H1 (cell line): ENCODE data around the gene TPSAB1. TPM values are rescaled to one million over a fixed set of nuclear protein-coding genes. Genes with fewer than 3 reads are reported as not detected.

Experiments used
- CTCF ChIA-PET: fragments of 300-600 bp; sonication (Branson Sonifier 250); formaldehyde crosslinking; loops from one replicate; lab custom pipeline; 2021; ENCODE audit not compliant: partially characterized antibody; lab: Charles Lee
- POLR2A ChIA-PET: fragments of 300-600 bp; sonication (Branson Sonifier 250); formaldehyde crosslinking; loops from one replicate; lab custom pipeline; 2021; ENCODE audit warnings: inconsistent platforms; ENCODE audit not compliant: partially characterized antibody; lab: Charles Lee
- DNase-seq, 2 experiments: peaks; one replicate each; pipeline versions ENCODE4 v3.0.0 to v3.0.0-alpha.2; 2010 to 2022; ENCODE audit warnings: low spot score in 2 of 2, low read depth in 1 of 2, mixed read lengths in 1 of 2
- FAIRE-seq: peaks from 2 replicates; lab custom pipeline; 2011; peaks lifted over from hg19 to GRCh38; lab: Jason Lieb, UNC
- H2AFZ ChIP-seq: 2 replicates; pipeline ENCODE4 v1.8.1; 2012; ENCODE audit warnings: low read length, inconsistent platforms
- H2AK5ac ChIP-seq: 2 replicates; pipeline ENCODE4 v1.6.1; 2013; ENCODE audit warnings: low read depth, low read length
- H2BK120ac ChIP-seq: replicated peaks from 2 replicates; pipeline ENCODE3; 2013; ENCODE audit warnings: low read depth, low read length, inconsistent platforms
- H2BK12ac ChIP-seq: 2 replicates; pipeline ENCODE4 v1.6.1; 2013; ENCODE audit warnings: low read depth, low read length
- H2BK15ac ChIP-seq: 2 replicates; pipeline ENCODE4 v1.6.1; 2013; ENCODE audit warnings: low read length
- H2BK20ac ChIP-seq: 2 replicates; pipeline ENCODE4 v1.6.1; 2013; ENCODE audit warnings: low read length
- H2BK5ac ChIP-seq: 2 replicates; pipeline ENCODE4 v1.6.1; 2013; ENCODE audit warnings: low read depth, low read length
- H3K14ac ChIP-seq: 2 replicates; pipeline ENCODE4 v1.6.1; 2013; ENCODE audit warnings: inconsistent platforms; ENCODE audit not compliant: insufficient read length
- H3K18ac ChIP-seq: 2 replicates; pipeline ENCODE4 v1.6.1; 2013; ENCODE audit warnings: low read length; ENCODE audit errors: extremely low read depth
- H3K23ac ChIP-seq: 2 replicates; pipeline ENCODE4 v1.6.1; 2013; ENCODE audit warnings: inconsistent platforms; ENCODE audit not compliant: insufficient read length
- H3K23me2 ChIP-seq: 2 replicates; pipeline ENCODE4 v1.6.1; 2013; ENCODE audit warnings: low read depth, low read length
- H3K27ac ChIP-seq: 2 replicates; pipeline ENCODE4 v1.6.1; 2011; ENCODE audit warnings: low read depth, low read length, inconsistent platforms
- H3K27me3 ChIP-seq, 4 experiments: replicated peaks in 1 of 4; 1 replicate in 1 of 4; 2 replicates in 3 of 4; pipeline versions ENCODE4 v1.6.1 to v1.8.1; 2011 to 2013; ENCODE audit warnings: low read length in 3 of 4, mild to moderate bottlenecking in 3 of 4, inconsistent platforms in 2 of 4, mixed read lengths in 2 of 4, moderate library complexity in 1 of 4; ENCODE audit not compliant: control insufficient read depth in 3 of 4, insufficient read depth in 3 of 4; ENCODE audit errors: extremely low read depth in 1 of 4
- H3K36me3 ChIP-seq, 4 experiments: 2 replicates each; pipeline versions ENCODE4 v1.6.1 to v1.8.1; 2011 to 2013; ENCODE audit warnings: mild to moderate bottlenecking in 4 of 4, low read length in 3 of 4, moderate library complexity in 2 of 4, control low read depth in 1 of 4, inconsistent platforms in 1 of 4; ENCODE audit not compliant: insufficient read depth in 4 of 4, control insufficient read depth in 2 of 4
- H3K4ac ChIP-seq: replicated peaks from 2 replicates; pipeline ENCODE3; 2013; ENCODE audit warnings: low read length, low read depth, mixed read lengths, inconsistent platforms; ENCODE audit not compliant: insufficient read length
- H3K4me1 ChIP-seq, 4 experiments: replicated peaks in 1 of 4; 1 replicate in 1 of 4; 2 replicates in 3 of 4; pipeline versions ENCODE4 v1.6.1 to v1.8.1; 2011 to 2013; ENCODE audit warnings: low read length in 3 of 4, inconsistent platforms in 2 of 4, mixed read lengths in 1 of 4; ENCODE audit not compliant: insufficient read depth in 4 of 4, control insufficient read depth in 3 of 4
- H3K4me2 ChIP-seq, 2 experiments: 2 replicates each; pipeline versions ENCODE4 v1.6.1 to v1.8.1; 2011 to 2013; ENCODE audit warnings: low read depth in 2 of 2, low read length in 2 of 2, control low read depth in 1 of 2, inconsistent platforms in 1 of 2, mild to moderate bottlenecking in 1 of 2; ENCODE audit not compliant: insufficient read depth in 1 of 2
- H3K4me3 ChIP-seq, 4 experiments: fragments of 200-600, 300-600 bp in 1 of 4; sonication (generic), shearing (Covaris generic), sonication (Bioruptor Twin) in 1 of 4; 2 replicates each; pipeline versions ENCODE4 v1.5.1 to v1.8.1; 2011 to 2016; ENCODE audit warnings: low read length in 4 of 4, low read depth in 3 of 4, control low read depth in 2 of 4, inconsistent platforms in 2 of 4, mild to moderate bottlenecking in 2 of 4, mixed read lengths in 1 of 4, moderate library complexity in 1 of 4; ENCODE audit not compliant: insufficient read depth in 2 of 4; ENCODE audit errors: extremely low read depth in 1 of 4
- H3K56ac ChIP-seq: replicated peaks from 2 replicates; pipeline ENCODE3; 2013; ENCODE audit warnings: low read depth, mild to moderate bottlenecking, mixed read lengths, low read length, inconsistent platforms; ENCODE audit not compliant: insufficient read length
- H3K79me1 ChIP-seq: 2 replicates; pipeline ENCODE4 v1.6.1; 2013; ENCODE audit warnings: low read depth, low read length, control low read depth
- H3K79me2 ChIP-seq, 2 experiments: 2 replicates each; pipeline versions ENCODE4 v1.6.1 to v1.8.1; 2012 to 2013; ENCODE audit warnings: low read length in 2 of 2, mild to moderate bottlenecking in 2 of 2, inconsistent platforms in 1 of 2; ENCODE audit not compliant: insufficient read depth in 2 of 2, control insufficient read depth in 1 of 2
- H3K9ac ChIP-seq, 4 experiments: replicated peaks in 1 of 4; 1 replicate in 1 of 4; 2 replicates in 3 of 4; pipeline versions ENCODE4 v1.6.1 to v1.8.1; 2011 to 2013; ENCODE audit warnings: low read depth in 3 of 4, low read length in 3 of 4, control low read depth in 2 of 4, mild to moderate bottlenecking in 2 of 4, moderate library complexity in 2 of 4, inconsistent platforms in 1 of 4; ENCODE audit errors: extremely low read depth in 1 of 4
- H3K9me3 ChIP-seq, 2 experiments: 2 replicates each; pipeline versions ENCODE4 v1.6.1 to v1.8.1; 2012 to 2013; ENCODE audit warnings: mild to moderate bottlenecking in 2 of 2, moderate library complexity in 2 of 2, control low read depth in 1 of 2, inconsistent platforms in 1 of 2, low read depth in 1 of 2, low read length in 1 of 2, mixed read lengths in 1 of 2; ENCODE audit not compliant: insufficient read depth in 2 of 2
- H4K20me1 ChIP-seq, 2 experiments: replicated peaks in 1 of 2; 2 replicates each; pipeline versions ENCODE3 to v1.8.1; 2011 to 2013; ENCODE audit warnings: inconsistent platforms in 2 of 2, low read length in 2 of 2, mild to moderate bottlenecking in 1 of 2; ENCODE audit not compliant: insufficient read depth in 2 of 2, control insufficient read depth in 1 of 2
- H4K5ac ChIP-seq: 2 replicates; pipeline ENCODE4 v1.6.1; 2013; ENCODE audit warnings: low read length, low read depth, mixed read lengths, inconsistent platforms; ENCODE audit not compliant: insufficient read length
- H4K8ac ChIP-seq: 2 replicates; pipeline ENCODE4 v1.8.0; 2013; ENCODE audit warnings: mild to moderate bottlenecking, moderate library complexity, low read length, inconsistent platforms; ENCODE audit not compliant: insufficient read depth; ENCODE audit errors: extremely low read depth
- H4K91ac ChIP-seq: replicated peaks from 2 replicates; pipeline ENCODE3; 2013; ENCODE audit warnings: low read length, mixed read lengths, inconsistent platforms; ENCODE audit not compliant: insufficient read length
- BACH1 ChIP-seq: IDR thresholded peaks from 2 replicates; pipeline ENCODE4 v1.6.1; 2012; ENCODE audit warnings: low read length, improper control_type of control experiment
- CBX5 ChIP-seq: fragments of 300-800, 300-1000 bp; sonication (generic); IDR thresholded peaks from 2 replicates; pipeline ENCODE4 v1.7.1; 2016; ENCODE audit warnings: antibody characterized with exemption, low read length, low read depth
- CBX8 ChIP-seq: fragments of 300-800, 300-1000 bp; sonication (generic); IDR thresholded peaks from 2 replicates; pipeline ENCODE4 v1.7.1; 2016; ENCODE audit warnings: low read depth, low read length, borderline replicate concordance
- EZH2 ChIP-seq: fragments of 200-600 bp; sonication (generic); IDR thresholded peaks from 2 replicates; pipeline ENCODE4 v1.7.1; 2012; ENCODE audit warnings: low read depth, mild to moderate bottlenecking, moderate library complexity, low read length, inconsistent platforms; ENCODE audit not compliant: severe bottlenecking
- HDAC6 ChIP-seq: IDR thresholded peaks from one replicate; pipeline ENCODE4 v1.7.1; 2012; ENCODE audit warnings: low read depth, mild to moderate bottlenecking, inconsistent platforms, low read length, moderate library complexity
- KDM1A ChIP-seq: fragments of 200-600, 300-600 bp; sonication (generic); IDR thresholded peaks from 2 replicates; pipeline ENCODE4 v1.7.1; 2016; ENCODE audit warnings: mild to moderate bottlenecking, low read length, borderline replicate concordance
- MAFK ChIP-seq: IDR thresholded peaks from 2 replicates; pipeline ENCODE4 v1.6.1; 2012; ENCODE audit warnings: low read depth, mild to moderate bottlenecking, improper control_type of control experiment, low read length
- POLR2A ChIP-seq, 2 experiments: IDR thresholded peaks; 1 replicate in 1 of 2; 2 replicates in 1 of 2; pipeline ENCODE4 v1.6.1; 2011; ENCODE audit warnings: low read depth in 2 of 2, low read length in 2 of 2, mild to moderate bottlenecking in 2 of 2; ENCODE audit errors: control extremely low read depth in 1 of 2
- SIRT6 ChIP-seq: IDR thresholded peaks from one replicate; pipeline ENCODE4 v1.7.1; 2012; ENCODE audit warnings: low read length, inconsistent platforms
- SP1 ChIP-seq: IDR thresholded peaks from 2 replicates; pipeline ENCODE4 v1.6.1; 2011; ENCODE audit warnings: low read depth, low read length
- SRF ChIP-seq: IDR thresholded peaks from 2 replicates; pipeline ENCODE4 v1.6.1; 2011; ENCODE audit warnings: mild to moderate bottlenecking, low read depth, low read length, moderate library complexity
- TBP ChIP-seq: IDR thresholded peaks from 2 replicates; pipeline ENCODE4 v1.6.1; 2011; ENCODE audit warnings: low read depth, low read length, improper control_type of control experiment
- USF2 ChIP-seq: IDR thresholded peaks from 2 replicates; pipeline ENCODE4 v1.6.1; 2011; ENCODE audit warnings: low read length, improper control_type of control experiment
- WGBS, 2 experiments: shearing (Covaris generic) in 1 of 2; methylation state at CpG; one replicate each; pipeline versions ENCODE4 v1.1.6 to v1.1.7; 2013 to 2015; ENCODE audit warnings: low lambda C conversion rate in 2 of 2, mixed read lengths in 2 of 2, inconsistent platforms in 1 of 2, low coverage in 1 of 2, missing lambda C conversion rate in 1 of 2; ENCODE audit not compliant: insufficient replicate concordance in 2 of 2, insufficient coverage in 1 of 2, insufficient read length in 1 of 2; ENCODE audit errors: extremely low coverage in 1 of 2, missing lambda C conversion rate in 1 of 2; 5-methylcytosine and 5-hydroxymethylcytosine counted together
- polyA plus RNA-seq, 7 experiments: library from polyadenylated mRNA; depleted of rRNA in 3 of 7; stranded (reverse) in 5 of 7; unstranded in 2 of 7; fragments of >200 nt in 5 of 7; fragments of 200-250 nt in 2 of 7; gene quantifications; 1 replicate in 5 of 7; 2 replicates in 1 of 7; 4 replicates in 1 of 7; pipeline versions ENCODE4 v1.2.1 to v1.2.3, GENCODE V29; 2011 to 2013; ENCODE audit warnings: missing spikeins in 2 of 7, mixed read lengths in 2 of 7
- total RNA-seq: library from RNA; stranded (reverse); fragmentation: NEBNext Ultra II Directional; extraction: Animal tissue kit (Norgen Biotek cat#: 25700); gene quantifications from 2 replicates; pipeline ENCODE4 v1.2.1, GENCODE V29; 2021

Gene TPSAB1
- total and polyA plus RNA-seq, 2 of the 8 experiments (the other 6 are each of a cell fraction or from before 2014, with no cell fraction given) = 0.09 TPM; not detected in 1

DNA sequence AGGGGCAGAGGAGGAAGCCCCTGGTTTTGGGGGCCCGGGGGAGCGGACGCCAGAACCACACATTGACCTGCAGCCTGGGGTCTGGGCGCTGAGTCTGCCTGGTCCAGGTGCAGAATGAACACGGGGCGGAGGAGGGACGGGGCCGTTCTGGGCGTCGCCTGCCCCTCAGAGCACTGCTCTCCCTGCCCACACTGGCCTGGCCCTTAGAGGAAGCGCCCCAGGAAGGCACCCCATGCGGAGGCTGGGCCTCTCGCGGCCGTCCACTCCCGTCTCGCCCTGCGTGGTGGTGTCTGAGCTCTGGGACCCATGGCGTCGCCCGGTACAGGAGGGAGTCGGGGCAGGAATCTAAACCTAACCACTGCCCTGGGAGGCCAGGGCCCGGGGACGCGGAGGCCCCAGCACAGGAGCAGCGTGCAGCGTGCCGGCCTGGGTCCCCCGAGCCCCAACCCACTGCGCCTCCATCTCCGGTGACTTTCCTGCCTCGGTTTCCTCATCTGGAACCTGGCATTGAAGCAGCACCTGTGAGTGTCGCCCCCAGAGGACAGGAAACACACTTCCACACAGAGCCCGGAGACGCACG, 19.7 kb downstream of the TPSAB1 start:
- CTCF ChIA-PET = interaction anchor here (1.0 kb wide), 1 partner anchor 79 kb away, joined by 3 read pairs; no protein-coding TSS in a partner anchor
- H3K56ac ChIP-seq = no peak overlapping the region
- no peak for TF ChIP-seq BACH1
- TF ChIP-seq MAFK = no peak
- TF ChIP-seq HDAC6 = no peak
- no peak for TF ChIP-seq CBX5
- no peak for TF ChIP-seq POLR2A (IDR thresholded peaks at IDR 0.05; ENCODE audit: control extremely low read depth in 1 of 2, low read depth in 2 of 2, low read length in 2 of 2)
- TF ChIP-seq SIRT6 = no peak
- TF ChIP-seq SRF = no peak
- TF ChIP-seq SP1 = no peak
- TF ChIP-seq CBX8 = no peak
- no peak for TF ChIP-seq KDM1A
- no peak for TF ChIP-seq USF2
- TF ChIP-seq TBP = no peak
- no peak for TF ChIP-seq EZH2

More for the DNA sequence above, 19.7 kb downstream of the TPSAB1 start:
- DNase-seq (no peak), FAIRE-seq (no peak)
- Histone ChIP-seq H3K23ac (no peak overlapping the region), H2AK5ac (no peak overlapping the region), H3K14ac (no peak overlapping the region), H3K27me3 (peaks cover 0 to 28% (median 14%) of the 10 kb centered on the region in 4 experiments; a peak in 5 of 7 replicates), H2BK120ac (no peak overlapping the region), H3K9ac (no peak overlapping the region), H2BK12ac (no peak overlapping the region), H3K4me1 (peaks cover 0 to 11% (median 8%) of the 10 kb centered on the region in 4 experiments; a peak in 6 of 7 replicates), H3K79me2 (no peaks in the 10 kb centered on the region), H2AFZ (no peak overlapping the region), H3K36me3 (no peaks in the 10 kb centered on the region; a peak in 1 of 8 replicates), H3K18ac (no peak overlapping the region), H4K5ac (no peak overlapping the region), H2BK15ac (peak overlapping the region; percentile 72; the same call in 1 of the 2 replicates), H2BK5ac (no peak overlapping the region), H3K23me2 (peaks cover 3% of the 10 kb centered on the region; the same call in 1 of the 2 replicates), H4K20me1 (peaks cover 0 to 7% of the 10 kb centered on the region in 2 experiments), H4K91ac (no peak overlapping the region), H4K8ac (no peak overlapping the region; the same call in none of the 2 replicates), H3K4me2 (no peak overlapping the region), H3K4ac (no peak overlapping the region), H3K79me1 (no peaks in the 10 kb centered on the region; the same call in 1 of the 2 replicates), H3K27ac (no peak overlapping the region), H2BK20ac (no peak overlapping the region), H3K9me3 (peaks cover 0 to 2% of the 10 kb centered on the region in 2 experiments; a peak in 1 of 4 replicates), H3K4me3 (no peak overlapping the region)
- WGBS, 2 experiments = 80% methylated on average over 35 of the region's 36 CpGs; no CpG with 5 or more reads in 1 of the 2 experiments
- POLR2A ChIA-PET = interaction anchor here (0.8 kb wide), 1 partner anchor 72 kb away, joined by 3 read pairs; no protein-coding TSS in a partner anchor
